GM12878 (cell line): ENCODE data around the gene DCAF7. TPM values are rescaled to one million over a fixed set of nuclear protein-coding genes. Genes with fewer than 3 reads are reported as not detected.

Source experiments
- ATAC-seq: fragments of 200-7000 bp; cut with Tn5 transposase; 3 replicates; pipeline ENCODE4 v1.9.1; 2020; ENCODE audit warnings: mild to moderate bottlenecking, moderate library complexity
- BruUV-seq: library from RNA; stranded (reverse); fragments of 400-500 nt; replicated peaks from 2 replicates; lab custom pipeline; 2021; lab: Mats Ljungman, UMichigan
- CTCF ChIA-PET: fragments of 300-600 bp; sonication (Branson Sonifier 250); formaldehyde crosslinking; extraction: SDS; loops from one replicate; lab custom pipeline; 2021; ENCODE audit warnings: inconsistent platforms; lab: Yijun Ruan, JAX
- POLR2A ChIA-PET: fragments of 350-600 bp; formaldehyde crosslinking; extraction: SDS; loops from one replicate; lab custom pipeline; 2021; ENCODE audit warnings: inconsistent platforms; lab: Charles Lee
- RAD21 ChIA-PET: fragments of 300-600 bp; sonication (Branson Sonifier 250); formaldehyde crosslinking; loops from one replicate; lab custom pipeline; 2023; ENCODE audit warnings: antibody characterized with exemption; ENCODE audit not compliant: unreplicated experiment; lab: Charles Lee
- SMC1A ChIA-PET: fragments of 300-600 bp; sonication (Branson Sonifier 250); formaldehyde crosslinking; loops from one replicate; lab custom pipeline; 2023; ENCODE audit not compliant: unreplicated experiment, uncharacterized antibody; lab: Charles Lee
- DNase-seq: peaks from one replicate; pipeline ENCODE4 v3.0.0-alpha.2; 2011; ENCODE audit warnings: low read depth, low spot score
- FAIRE-seq: peaks from 3 replicates; lab custom pipeline; 2011; peaks lifted over from hg19 to GRCh38; lab: Jason Lieb, UNC
- H2AFZ ChIP-seq: 2 replicates; pipeline ENCODE4 v1.6.0; 2011; ENCODE audit warnings: low read depth, low read length, control low read depth; ENCODE audit not compliant: control insufficient read depth
- H3K27ac ChIP-seq: 2 replicates; pipeline ENCODE4 v1.5.1; 2011; ENCODE audit warnings: control low read depth; ENCODE audit not compliant: control insufficient read depth, insufficient read depth
- H3K27me3 ChIP-seq, 2 experiments: replicated peaks in 1 of 2; 2 replicates each; pipeline versions ENCODE4 v1.6.0 to v1.6.1; 2011; ENCODE audit warnings: low read length in 1 of 2; ENCODE audit not compliant: control insufficient read depth in 2 of 2, insufficient read depth in 2 of 2
- H3K36me3 ChIP-seq, 2 experiments: 2 replicates each; pipeline ENCODE4 v1.5.1; 2011; ENCODE audit warnings: low read length in 1 of 2; ENCODE audit not compliant: control insufficient read depth in 2 of 2, insufficient read depth in 2 of 2
- H3K4me1 ChIP-seq: 2 replicates; pipeline ENCODE4 v1.6.1; 2011; ENCODE audit warnings: mild to moderate bottlenecking, low read length, moderate library complexity, mixed read lengths; ENCODE audit not compliant: control insufficient read depth, insufficient read depth
- H3K4me2 ChIP-seq: 2 replicates; pipeline ENCODE4 v1.6.0; 2011; ENCODE audit warnings: control low read depth; ENCODE audit not compliant: control insufficient read depth, insufficient read depth
- H3K4me3 ChIP-seq: fragments of 200-600 bp; sonication (generic); 2 replicates; pipeline ENCODE4 v1.5.1; 2016
- H3K79me2 ChIP-seq: 2 replicates; pipeline ENCODE4 v1.6.0; 2011; ENCODE audit warnings: low read length; ENCODE audit not compliant: control insufficient read depth, insufficient read depth
- H3K9ac ChIP-seq: 2 replicates; pipeline ENCODE4 v1.8.0; 2011; ENCODE audit warnings: low read length, control low read depth, mixed read lengths; ENCODE audit not compliant: control insufficient read depth, insufficient read depth
- H3K9me3 ChIP-seq: replicated peaks from 3 replicates; pipeline ENCODE4 v1.5.1; 2011; ENCODE audit warnings: mild to moderate bottlenecking, low read length; ENCODE audit not compliant: control insufficient read depth, insufficient read depth
- H4K20me1 ChIP-seq: 2 replicates; pipeline ENCODE4 v1.6.0; 2011; ENCODE audit not compliant: control insufficient read depth, insufficient read depth
- ASH2L ChIP-seq: fragments of 300-600, 200-600 bp; sonication (generic); IDR thresholded peaks from 2 replicates; pipeline ENCODE4 v1.6.1; 2017; ENCODE audit warnings: low read depth, mild to moderate bottlenecking, borderline replicate concordance
- BCL3 ChIP-seq: IDR thresholded peaks from 2 replicates; pipeline ENCODE4 v1.6.1; 2011; ENCODE audit warnings: borderline replicate concordance, low read depth, mild to moderate bottlenecking, moderate library complexity, low read length; ENCODE audit not compliant: insufficient read depth, poor library complexity, severe bottlenecking
- BHLHE40 ChIP-seq, 2 experiments: fragments of 450-650 bp in 1 of 2; IDR thresholded peaks; 2 replicates each; pipeline ENCODE4 v1.6.1; 2011 to 2017; ENCODE audit warnings: low read depth in 2 of 2, borderline replicate concordance in 1 of 2, improper control_type of control experiment in 1 of 2, low read length in 1 of 2, mild to moderate bottlenecking in 1 of 2
- CREM ChIP-seq: IDR thresholded peaks from 2 replicates; pipeline ENCODE4 v1.6.1; 2014; ENCODE audit warnings: antibody characterized with exemption, low read depth
- EZH2 ChIP-seq: IDR thresholded peaks from 2 replicates; pipeline ENCODE4 v1.6.1; 2012; ENCODE audit warnings: low read depth, mild to moderate bottlenecking, control low read depth, inconsistent platforms, low read length, borderline replicate concordance; ENCODE audit not compliant: control insufficient read depth
- GATAD2B ChIP-seq: fragments of 450-650 bp; conservative IDR thresholded peaks from 2 replicates; pipeline ENCODE4 v1.6.1; 2017; ENCODE audit warnings: low read depth, mild to moderate bottlenecking, moderate library complexity
- KDM1A ChIP-seq: fragments of 200-600 bp; sonication (generic); IDR thresholded peaks from 2 replicates; pipeline ENCODE4 v1.6.1; 2016; ENCODE audit warnings: borderline replicate concordance
- MXI1 ChIP-seq: fragments of 150-350 bp; IDR thresholded peaks from 2 replicates; pipeline ENCODE4 v1.6.1; 2011; ENCODE audit warnings: low read depth, mild to moderate bottlenecking, inconsistent platforms, low read length, improper control_type of control experiment
- NFYA ChIP-seq: IDR thresholded peaks from 2 replicates; pipeline ENCODE4 v1.6.1; 2011; ENCODE audit warnings: low read depth, mild to moderate bottlenecking, low read length, improper control_type of control experiment, borderline replicate concordance
- POLR2AphosphoS5 ChIP-seq: IDR thresholded peaks from 2 replicates; pipeline ENCODE4 v1.6.1; 2011; ENCODE audit warnings: mild to moderate bottlenecking, low read length, inconsistent platforms
- POU2F2 ChIP-seq: IDR thresholded peaks from 3 replicates; pipeline ENCODE4 v1.6.1; 2011; ENCODE audit warnings: low read depth, mild to moderate bottlenecking, low read length, borderline replicate concordance
- RAD51 ChIP-seq: fragments of 450-650 bp; IDR thresholded peaks from 2 replicates; pipeline ENCODE4 v1.6.1; 2016; ENCODE audit warnings: moderate library complexity, mild to moderate bottlenecking, inconsistent platforms
- SMAD5 ChIP-seq: IDR thresholded peaks from 2 replicates; pipeline ENCODE4 v1.6.1; 2016; ENCODE audit warnings: antibody characterized with exemption, low read depth
- SREBF1 ChIP-seq: IDR thresholded peaks from 2 replicates; pipeline ENCODE4 v1.6.1; 2012; ENCODE audit warnings: mild to moderate bottlenecking, low read length
- STAT1 ChIP-seq: fragments of 450-650 bp; conservative IDR thresholded peaks from 2 replicates; pipeline ENCODE4 v1.6.1; 2014; ENCODE audit warnings: antibody characterized with exemption, mild to moderate bottlenecking
- TAF1 ChIP-seq: IDR thresholded peaks from 2 replicates; pipeline ENCODE4 v1.6.1; 2011; ENCODE audit warnings: mild to moderate bottlenecking, low read depth, low read length, borderline replicate concordance
- ZNF207 ChIP-seq: fragments of 450-650 bp; IDR thresholded peaks from 2 replicates; pipeline ENCODE4 v1.6.1; 2014; ENCODE audit warnings: antibody characterized with exemption, mild to moderate bottlenecking, borderline replicate concordance
- ZNF24 ChIP-seq: fragments of 450-650 bp; IDR thresholded peaks from 2 replicates; pipeline ENCODE4 v1.6.1; 2017; ENCODE audit warnings: antibody characterized with exemption, mild to moderate bottlenecking
- WGBS: methylation state at CpG from one replicate; pipeline ENCODE4 v1.1.6; 2016; ENCODE audit warnings: low lambda C conversion rate; ENCODE audit not compliant: insufficient replicate concordance, insufficient coverage; ENCODE audit errors: missing lambda C conversion rate; 5-methylcytosine and 5-hydroxymethylcytosine counted together
- in situ Hi-C: fragments of 300-500 bp; cut with MboI; formaldehyde crosslinking; loops from 9 replicates; pipeline ENCODE4 v1.14.3; 2018; ENCODE audit warnings: mixed read lengths
- intact Hi-C: fragments of 100-400 bp; cut with micrococcal nuclease; formaldehyde crosslinking; loops from one replicate; pipeline ENCODE4 v1.14.2; 2022; ENCODE audit not compliant: unreplicated experiment
- polyA plus RNA-seq, 11 experiments: library from polyadenylated mRNA; depleted of rRNA in 4 of 11; unstranded in 6 of 11; stranded (reverse) in 5 of 11; fragments of >200 nt; fragmentation: Nextera tagmentation in 4 of 11; fragmentation: Illumina TruSeq in 1 of 11; extraction: Ambion mirVana in 4 of 11; extraction: Trizol in 1 of 11; gene quantifications; 1 replicate in 1 of 11; 2 replicates in 10 of 11; pipeline versions ENCODE4 v1.2.1 to v1.2.3, GENCODE V29; 2011 to 2016; ENCODE audit warnings: inconsistent platforms in 2 of 11, missing spikeins in 2 of 11, low read depth in 1 of 11
- total RNA-seq, 4 experiments: library from RNA; depleted of rRNA in 3 of 4; stranded (reverse); fragments of >200 nt in 3 of 4; fragmentation: Illumina TruSeq in 1 of 4; extraction: Trizol in 1 of 4; gene quantifications; 2 replicates each; pipeline versions ENCODE4 v1.2.1 to v1.2.3, GENCODE V29; 2013 to 2021
- TF ChIP-seq, protein P1 (sequence below): IDR thresholded peaks from 2 replicates; pipeline ENCODE4 v1.6.1; 2011; ENCODE audit warnings: low read depth, low read length, improper control_type of control experiment, borderline replicate concordance

Gene DCAF7
- total and polyA plus RNA-seq, 10 of the 15 experiments (the other 5 are each of a cell fraction or from before 2014, with no cell fraction given): 27.0 to 103 (median 54.5) TPM

DNA sequence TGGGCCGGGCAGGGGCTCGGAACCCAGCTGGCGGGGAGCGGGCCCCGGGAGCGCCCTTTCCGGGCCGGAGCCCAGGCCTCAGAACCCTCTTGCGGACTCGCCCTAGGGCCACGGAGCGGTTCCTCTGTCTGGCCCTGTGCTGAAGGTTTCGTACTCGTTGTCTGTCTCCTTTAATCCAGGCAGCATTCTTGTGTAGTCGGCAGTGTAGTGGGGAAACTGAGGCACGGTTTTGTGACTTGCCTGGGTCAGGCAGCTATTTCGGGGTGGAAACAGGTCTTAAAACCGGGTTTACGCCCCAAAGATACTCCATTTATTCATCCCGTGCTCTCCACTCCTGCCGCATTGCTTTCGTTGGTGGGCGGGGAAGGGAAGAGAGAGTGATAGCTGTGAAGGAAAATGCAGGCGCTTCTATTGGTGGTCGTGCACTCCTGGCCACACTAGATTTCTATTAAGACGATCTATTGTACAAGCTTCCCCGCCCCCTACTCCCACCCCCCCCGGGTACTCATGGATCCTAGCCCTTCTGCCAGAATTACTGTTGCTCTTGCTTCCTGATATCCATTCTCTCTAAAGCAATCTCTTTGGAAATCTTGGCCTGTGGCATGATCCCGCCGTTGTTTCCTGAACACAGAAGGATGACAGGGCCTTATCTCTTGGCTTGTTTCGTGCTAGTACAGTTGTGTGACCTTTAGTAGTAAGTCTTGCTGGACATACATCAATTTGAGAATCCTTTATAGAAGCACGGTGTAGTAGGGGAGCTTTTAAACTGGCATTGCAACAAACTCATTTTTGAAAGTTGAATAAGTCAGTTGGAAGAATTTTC is 751 bp downstream of the DCAF7 start (continued):
- TF ChIP-seq POLR2AphosphoS5: no peak
- no peak for TF ChIP-seq TAF1
- TF ChIP-seq GATAD2B: no peak
- 0 out of 4 replicates have a peak, but pooled peaks of 1 of the 2 experiments have one; percentile 10 for TF ChIP-seq BHLHE40 (IDR thresholded peaks at IDR 0.05; ENCODE audit: borderline replicate concordance in 1 of 2, low read depth in 2 of 2, low read length in 1 of 2)
- peak; percentile 16; the same call in 1 of the 2 replicates for TF ChIP-seq ZNF207
- TF ChIP-seq SREBF1: no peak
- TF ChIP-seq NFYA: no peak
- TF ChIP-seq, protein P1, sequence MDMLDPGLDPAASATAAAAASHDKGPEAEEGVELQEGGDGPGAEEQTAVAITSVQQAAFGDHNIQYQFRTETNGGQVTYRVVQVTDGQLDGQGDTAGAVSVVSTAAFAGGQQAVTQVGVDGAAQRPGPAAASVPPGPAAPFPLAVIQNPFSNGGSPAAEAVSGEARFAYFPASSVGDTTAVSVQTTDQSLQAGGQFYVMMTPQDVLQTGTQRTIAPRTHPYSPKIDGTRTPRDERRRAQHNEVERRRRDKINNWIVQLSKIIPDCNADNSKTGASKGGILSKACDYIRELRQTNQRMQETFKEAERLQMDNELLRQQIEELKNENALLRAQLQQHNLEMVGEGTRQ: no peak

GRCh38 chr17:63552211-63552610 is 1.9 kb downstream of the DCAF7 start:
- peaks cover 3% of the 10 kb centered on the region; the same call in 1 of the 3 replicates for H3K9me3 ChIP-seq
- FAIRE-seq (no peak), ATAC-seq (no peak), DNase-seq (no peak)
- ChIA-PET POLR2A (interaction anchor here (0.9 to 1.7 kb wide), 4 partner anchors 13 to 106 kb away, joined by 7 to 8 read pairs (median 7); partner anchors contain the start of genes CYB561 and TACO1), CTCF (interaction anchor here (0.7 to 4.6 kb wide), 8 partner anchors 13 to 145 kb away, joined by 3 to 17 read pairs (median 3); no protein-coding TSS in a partner anchor), SMC1A (interaction anchor here (0.5 to 2.8 kb wide), 5 partner anchors 9 to 665 kb away, joined by 3 to 12 read pairs (median 4); no protein-coding TSS in a partner anchor), RAD21 (interaction anchor here (1.7 kb wide), 1 partner anchor 110 kb away, joined by 4 read pairs; no protein-coding TSS in a partner anchor)
- H4K20me1 ChIP-seq: peaks cover 6% of the 10 kb centered on the region; the same call in 1 of the 2 replicates
- H3K79me2 ChIP-seq: peaks cover 73% of the 10 kb centered on the region
- intact Hi-C loops: loop anchor here (5.0 to 10.0 kb wide), 2 partner anchors 70 to 143 kb away; partner anchors contain the start of gene MAP3K3
- peak overlapping the region; percentile 24 for H3K9ac ChIP-seq
- peak overlapping the region; percentile 28; the same call in 1 of the 2 replicates for H3K27ac ChIP-seq
- H3K36me3 ChIP-seq: peaks cover 0 to 2% of the 10 kb centered on the region in 2 experiments; a peak in 1 of 4 replicates
- no peaks in the 10 kb centered on the region for H3K27me3 ChIP-seq
- in situ Hi-C loops: no loop called here
- H3K4me1 ChIP-seq: peaks cover 20% of the 10 kb centered on the region
- H2AFZ ChIP-seq: no peak overlapping the region
- BruUV-seq: no TSS peak
- peak overlapping the region; percentile 75 for H3K4me3 ChIP-seq
- WGBS: 35% methylated on average over 6 of the region's 6 CpGs
- H3K4me2 ChIP-seq: peak overlapping the region; percentile 80
- TF ChIP-seq BCL3: no peak
- no peak for TF ChIP-seq MXI1
- TF ChIP-seq POU2F2: no peak
- no peak for TF ChIP-seq KDM1A
- no peak for TF ChIP-seq RAD51
- no peak for TF ChIP-seq EZH2
- TF ChIP-seq CREM: no peak
- TF ChIP-seq ASH2L: no peak
- no peak for TF ChIP-seq SMAD5
- TF ChIP-seq STAT1: no peak
- no peak for TF ChIP-seq ZNF24
